Smooth muscle cell of bladder (primary cell): ENCODE data around the gene ZMYM4. TPM values are rescaled to one million over a fixed set of nuclear protein-coding genes. Genes with fewer than 3 reads are reported as not detected.

Source experiments
- total RNA-seq: library from RNA; depleted of rRNA; stranded (reverse); fragments of >200 nt; gene quantifications from 2 replicates; pipeline ENCODE4 v1.2.3, GENCODE V29; 2014

Gene ZMYM4
- 35.8 and 36.9 TPM in 2 replicates for total RNA-seq

DNA sequence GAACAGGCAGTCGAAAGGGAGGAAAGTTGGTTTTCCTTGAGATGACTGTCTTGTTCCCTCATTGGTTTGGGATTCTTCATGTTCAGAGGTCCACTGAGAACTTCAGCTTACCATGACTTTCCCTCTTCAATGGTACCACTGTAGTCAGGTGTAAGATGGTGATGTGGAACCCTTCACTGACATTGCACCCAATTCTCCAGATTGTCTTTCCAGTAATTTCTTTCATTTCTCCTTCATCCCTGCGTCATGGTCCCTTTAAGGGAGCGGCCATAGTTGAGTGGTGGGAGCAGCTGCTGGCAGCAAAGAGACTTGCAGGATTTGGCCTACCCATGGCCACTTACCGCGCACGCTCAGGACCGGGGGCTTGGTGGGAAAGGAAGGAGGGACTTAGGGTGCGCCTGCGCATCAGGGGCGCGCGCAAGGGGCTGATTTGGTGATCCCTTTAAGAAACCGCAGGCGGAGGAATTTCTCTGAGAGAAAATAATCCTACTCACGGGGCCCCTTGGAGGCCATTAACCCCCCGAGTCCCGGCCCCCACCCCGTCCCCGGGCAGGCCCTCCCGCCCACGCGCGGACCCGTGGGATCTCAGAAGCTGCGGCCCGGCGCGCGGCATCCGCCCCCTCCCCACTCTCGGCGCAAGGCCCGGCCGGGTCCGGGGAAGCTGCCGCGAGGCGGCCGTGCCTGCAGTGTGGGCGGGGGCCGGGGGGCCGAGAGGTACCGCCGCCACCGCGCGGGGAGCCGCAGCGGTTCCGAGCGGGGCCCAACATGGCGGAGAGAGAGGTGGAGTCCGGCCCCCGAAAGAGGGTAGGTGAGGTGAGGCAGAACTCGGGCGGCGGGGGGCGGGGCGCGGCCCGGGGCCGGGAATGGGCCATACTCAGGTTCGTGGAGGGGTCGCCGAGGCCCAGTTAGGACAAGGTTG lies at the start of gene ZMYM4:
Gene ZMYM4, plus strand, starts transcription at position 428 of the 919 bp plus-strand sequence. Its CDS starts 338 bp downstream, at position 766.

Other genes with a start within 250 kb of the ZMYM4 start
- gene ZMYM6, start 236.8 kb upstream of the ZMYM4 start, total RNA-seq, result 11.8 and 12.7 TPM in 2 replicates
- gene ZMYM1, start 189.3 kb upstream of the ZMYM4 start, total RNA-seq, result 11.2 and 13.2 TPM in 2 replicates
- gene SFPQ, start 75.6 kb upstream of the ZMYM4 start, total RNA-seq, result 186 and 200 TPM in 2 replicates